Adrenal gland (tissue), 5 donors: Measurements from ENCODE around the gene ADAMTS17.

Experiments
- CTCF ChIP-seq, 6 experiments: fragments of 450-650 bp in 4 of 6; fragments of 200-600 bp in 2 of 6; sonication (generic) in 1 of 6; IDR thresholded peaks; 1 replicate in 5 of 6; 2 replicates in 1 of 6; pipeline versions ENCODE4 v1.5.1 to v1.8.0; 2016 to 2021; ENCODE audit warnings: antibody characterized with exemption in 6 of 6, mild to moderate bottlenecking in 2 of 6, moderate library complexity in 1 of 6
- POLR2A ChIP-seq, 2 donors: fragments of 450-650 bp; IDR thresholded peaks; one replicate each; pipeline ENCODE4 v1.6.1; 2017; ENCODE audit warnings: antibody characterized with exemption in 2 of 2, mild to moderate bottlenecking in 2 of 2, moderate library complexity in 1 of 2
- donor health status: DM: no; HTN: no; CAD: no.

GRCh38 chr15:100097342-100098127 lies 244.2 kb downstream of the ADAMTS17 start:
- no peak for TF ChIP-seq CTCF (IDR thresholded peaks at IDR 0.05)
- TF ChIP-seq POLR2A (IDR thresholded peaks at IDR 0.05): no peak
